IMR-90 (cell line): ENCODE data around the gene RBM44. TPM values are rescaled to one million over a fixed set of nuclear protein-coding genes. Genes with fewer than 3 reads are reported as not detected.

Experiments used
- ATAC-seq: fragments of 200-7000 bp; cut with Tn5 transposase; 2 replicates; pipeline ENCODE4 v1.9.1; 2020; ENCODE audit warnings: low read depth, mild to moderate bottlenecking, moderate library complexity
- BruUV-seq: library from RNA; stranded (reverse); fragments of 400-500 nt; replicated peaks from 2 replicates; lab custom pipeline; 2021; lab: Mats Ljungman, UMichigan
- CTCF ChIA-PET: fragments of 300-600 bp; formaldehyde crosslinking; extraction: SDS; loops from one replicate; lab custom pipeline; 2021; ENCODE audit warnings: antibody characterized with exemption; lab: Yijun Ruan, JAX
- POLR2A ChIA-PET: fragments of 300-600 bp; sonication (Branson Sonifier 250); formaldehyde crosslinking; loops from one replicate; lab custom pipeline; 2022; ENCODE audit warnings: antibody characterized with exemption; ENCODE audit not compliant: unreplicated experiment; lab: Charles Lee
- DNase-seq: peaks from one replicate; pipeline ENCODE4 v3.0.0; 2013
- H2AFZ ChIP-seq: replicated peaks from 2 replicates; pipeline ENCODE3; 2013; ENCODE audit warnings: low read length, mild to moderate bottlenecking; ENCODE audit not compliant: poor library complexity
- H2AK5ac ChIP-seq: 2 replicates; pipeline ENCODE4 v1.6.1; 2013; ENCODE audit warnings: low read depth, low read length, inconsistent platforms
- H2AK9ac ChIP-seq: replicated peaks from 2 replicates; pipeline ENCODE3; 2013; ENCODE audit warnings: mild to moderate bottlenecking, low read depth, low read length, moderate library complexity; ENCODE audit not compliant: poor library complexity
- H2BK120ac ChIP-seq: 2 replicates; pipeline ENCODE4 v1.6.1; 2013; ENCODE audit warnings: low read depth, low read length, inconsistent platforms
- H2BK15ac ChIP-seq: 3 replicates; pipeline ENCODE4 v1.6.1; 2013; ENCODE audit warnings: low read depth, low read length, inconsistent platforms
- H2BK20ac ChIP-seq: 2 replicates; pipeline ENCODE4 v1.6.1; 2013; ENCODE audit warnings: low read depth, mild to moderate bottlenecking, inconsistent platforms, low read length, moderate library complexity
- H2BK5ac ChIP-seq: 2 replicates; pipeline ENCODE4 v1.6.1; 2013; ENCODE audit warnings: mild to moderate bottlenecking, low read depth, low read length, inconsistent platforms; ENCODE audit not compliant: poor library complexity, severe bottlenecking
- H3K14ac ChIP-seq: replicated peaks from 2 replicates; pipeline ENCODE4 v1.6.1; 2013; ENCODE audit warnings: low read depth, low read length, inconsistent platforms
- H3K18ac ChIP-seq: 2 replicates; pipeline ENCODE4 v1.6.1; 2013; ENCODE audit warnings: low read depth, low read length, control low read depth
- H3K23ac ChIP-seq: 2 replicates; pipeline ENCODE4 v1.6.1; 2013; ENCODE audit warnings: low read depth, low read length, inconsistent platforms
- H3K27ac ChIP-seq: 2 replicates; pipeline ENCODE4 v1.5.1; 2013; ENCODE audit warnings: mild to moderate bottlenecking, control low read depth, low read length; ENCODE audit not compliant: insufficient read depth
- H3K27me3 ChIP-seq: 2 replicates; pipeline ENCODE4 v1.6.1; 2013; ENCODE audit warnings: low read length; ENCODE audit not compliant: control insufficient read depth, insufficient read depth
- H3K36me3 ChIP-seq: 2 replicates; pipeline ENCODE4 v1.6.1; 2013; ENCODE audit warnings: low read length, mixed read lengths; ENCODE audit not compliant: control insufficient read depth, insufficient read depth
- H3K4ac ChIP-seq: 2 replicates; pipeline ENCODE4 v1.6.1; 2013; ENCODE audit warnings: low read depth, low read length, inconsistent platforms
- H3K4me1 ChIP-seq: 2 replicates; pipeline ENCODE4 v1.6.1; 2013; ENCODE audit warnings: low read length, mixed read lengths; ENCODE audit not compliant: control insufficient read depth, insufficient read depth
- H3K4me2 ChIP-seq: 2 replicates; pipeline ENCODE4 v1.6.1; 2013; ENCODE audit warnings: low read depth, mild to moderate bottlenecking, control low read depth, low read length, moderate library complexity
- H3K4me3 ChIP-seq: 2 replicates; pipeline ENCODE4 v1.5.1; 2013; ENCODE audit warnings: low read depth, mild to moderate bottlenecking, control low read depth, low read length, moderate library complexity; ENCODE audit not compliant: insufficient read depth
- H3K56ac ChIP-seq: 2 replicates; pipeline ENCODE4 v1.6.1; 2013; ENCODE audit warnings: low read length, inconsistent platforms; ENCODE audit not compliant: insufficient read depth; ENCODE audit errors: extremely low read depth
- H3K79me1 ChIP-seq, 2 experiments: 2 replicates each; pipeline ENCODE4 v1.6.1; 2013; ENCODE audit warnings: low read length in 2 of 2, inconsistent platforms in 1 of 2, low read depth in 1 of 2
- H3K9ac ChIP-seq: 2 replicates; pipeline ENCODE4 v1.6.1; 2013; ENCODE audit warnings: low read depth, low read length, control low read depth
- H3K9me1 ChIP-seq: 2 replicates; pipeline ENCODE4 v1.6.1; 2013; ENCODE audit warnings: low read length, inconsistent platforms; ENCODE audit not compliant: insufficient read depth
- H3K9me3 ChIP-seq: 2 replicates; pipeline ENCODE4 v1.6.1; 2013; ENCODE audit warnings: low read length; ENCODE audit not compliant: control insufficient read depth, insufficient read depth
- H4K20me1 ChIP-seq: 2 replicates; pipeline ENCODE4 v1.6.1; 2013; ENCODE audit warnings: low read length, inconsistent platforms; ENCODE audit not compliant: insufficient read depth
- H4K5ac ChIP-seq: 2 replicates; pipeline ENCODE4 v1.6.1; 2013; ENCODE audit warnings: mild to moderate bottlenecking, low read depth, low read length, control low read depth
- H4K8ac ChIP-seq, 2 experiments: 2 replicates each; pipeline ENCODE4 v1.6.1; 2013; ENCODE audit warnings: low read depth in 2 of 2, low read length in 2 of 2, control low read depth in 1 of 2, inconsistent platforms in 1 of 2
- H4K91ac ChIP-seq: 2 replicates; pipeline ENCODE4 v1.6.1; 2013; ENCODE audit warnings: low read depth, low read length, inconsistent platforms; ENCODE audit not compliant: insufficient read depth
- BHLHE40 ChIP-seq: fragments of 150-350 bp; IDR thresholded peaks from 2 replicates; pipeline ENCODE4 v1.6.1; 2016; ENCODE audit warnings: mild to moderate bottlenecking, low read depth, low read length
- CEBPB ChIP-seq: IDR thresholded peaks from 2 replicates; pipeline ENCODE4 v1.6.1; 2012; ENCODE audit warnings: low read depth, low read length, improper control_type of control experiment
- CHD1 ChIP-seq: IDR thresholded peaks from 2 replicates; pipeline ENCODE4 v1.6.1; 2012; ENCODE audit warnings: low read depth, low read length, improper control_type of control experiment
- FOS ChIP-seq: fragments of 150-350 bp; IDR thresholded peaks from 2 replicates; pipeline ENCODE4 v1.6.1; 2016; ENCODE audit warnings: low read depth, low read length
- MAFK ChIP-seq: IDR thresholded peaks from 2 replicates; pipeline ENCODE4 v1.6.1; 2012; ENCODE audit warnings: low read depth, low read length, improper control_type of control experiment
- MAZ ChIP-seq: IDR thresholded peaks from 2 replicates; pipeline ENCODE4 v1.6.1; 2012; ENCODE audit warnings: low read depth, mild to moderate bottlenecking, low read length, improper control_type of control experiment, moderate library complexity, borderline replicate concordance
- MXI1 ChIP-seq: IDR thresholded peaks from 2 replicates; pipeline ENCODE4 v1.6.1; 2012; ENCODE audit warnings: low read depth, mild to moderate bottlenecking, low read length, moderate library complexity, borderline replicate concordance
- NFE2L2 ChIP-seq: fragments of 150-350 bp; IDR thresholded peaks from 2 replicates; pipeline ENCODE4 v1.6.1; 2016; ENCODE audit warnings: low read depth, mild to moderate bottlenecking, low read length
- POLR2A ChIP-seq: IDR thresholded peaks from 2 replicates; pipeline ENCODE4 v1.6.1; 2012; ENCODE audit warnings: mild to moderate bottlenecking, low read depth, low read length
- RAD21 ChIP-seq: IDR thresholded peaks from 2 replicates; pipeline ENCODE4 v1.6.1; 2012; ENCODE audit warnings: low read length, improper control_type of control experiment
- RCOR1 ChIP-seq: IDR thresholded peaks from 2 replicates; pipeline ENCODE4 v1.6.1; 2012; ENCODE audit warnings: mild to moderate bottlenecking, low read length, improper control_type of control experiment; ENCODE audit not compliant: insufficient replicate concordance
- RFX5 ChIP-seq: IDR thresholded peaks from 2 replicates; pipeline ENCODE4 v1.8.0; 2012; ENCODE audit warnings: low read depth, mild to moderate bottlenecking, low read length, moderate library complexity
- SMC3 ChIP-seq: fragments of 150-350 bp; IDR thresholded peaks from 2 replicates; pipeline ENCODE4 v1.6.1; 2016; ENCODE audit warnings: low read depth, mild to moderate bottlenecking, antibody characterized with exemption, low read length, moderate library complexity
- WGBS, 2 experiments: methylation state at CpG; one replicate each; pipeline versions ENCODE4 v1.1.5 to v1.1.7; 2013; ENCODE audit warnings: missing lambda C conversion rate in 2 of 2; ENCODE audit not compliant: insufficient read length in 1 of 2; ENCODE audit errors: extremely low coverage in 2 of 2; 5-methylcytosine and 5-hydroxymethylcytosine counted together
- dilution Hi-C: fragments of 300-500 bp; cut with HindIII; formaldehyde crosslinking; loops from one replicate; pipeline ENCODE4 v1.14.3; 2018; ENCODE audit warnings: low sequenced_read_pairs; ENCODE audit not compliant: unreplicated experiment
- in situ Hi-C: fragments of 300-500 bp; cut with MboI; formaldehyde crosslinking; loops from 3 replicates; pipeline ENCODE4 v1.14.3; 2019; ENCODE audit warnings: low sequenced_read_pairs, inconsistent platforms, mixed read lengths
- intact Hi-C: fragments of 100-400 bp; cut with micrococcal nuclease; formaldehyde crosslinking; loops from 2 replicates; pipeline ENCODE4 v1.10.0; 2022
- polyA plus RNA-seq, 3 experiments: library from polyadenylated mRNA; depleted of rRNA; stranded (reverse); fragments of >200 nt; gene quantifications; 2 replicates each; pipeline ENCODE4 v1.2.3, GENCODE V29; 2012; ENCODE audit warnings: low replicate concordance in 1 of 3
- total RNA-seq: library from RNA; depleted of rRNA; stranded (reverse); fragments of >200 nt; gene quantifications from 2 replicates; pipeline ENCODE4 v1.2.3, GENCODE V29; 2012
- TF ChIP-seq, protein P1 (sequence below): fragments of 150-350 bp; IDR thresholded peaks from 2 replicates; pipeline ENCODE4 v1.6.1; 2016; ENCODE audit warnings: low read depth, mild to moderate bottlenecking, low read length, moderate library complexity, borderline replicate concordance
- TF ChIP-seq, protein P2 (sequence below): fragments of 150-350 bp; IDR thresholded peaks from 2 replicates; pipeline ENCODE4 v1.6.1; 2017; ENCODE audit warnings: mild to moderate bottlenecking, antibody characterized with exemption, low read length, low read depth
- TF ChIP-seq, protein P3 (sequence below): conservative IDR thresholded peaks from 2 replicates; pipeline ENCODE4 v1.5.1; 2012; ENCODE audit warnings: mild to moderate bottlenecking, low read depth, low read length, improper control_type of control experiment

RBM44 gene
- total and polyA plus RNA-seq, 2 of the 4 experiments (the other 2 are of a cell fraction): 0.14 to 0.18 TPM

DNA sequence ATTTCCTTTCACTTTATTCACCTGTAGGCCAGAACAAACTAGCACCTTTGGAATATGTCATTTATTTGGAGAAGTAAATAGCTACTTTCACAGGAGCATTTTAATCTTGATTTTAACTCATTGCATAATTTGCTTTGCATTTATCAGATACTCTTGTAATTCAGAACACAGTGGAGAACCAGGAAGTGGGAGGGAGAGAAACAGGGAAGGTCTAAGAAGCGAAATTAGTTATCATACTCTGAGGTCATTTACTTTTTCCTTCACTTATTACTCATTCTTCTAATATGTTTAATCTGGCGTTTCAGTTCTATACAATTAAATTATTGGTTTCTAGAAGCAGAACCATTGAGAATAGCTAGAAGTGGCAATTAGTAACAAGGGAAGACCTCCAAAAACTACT, 20.7 kb downstream of the RBM44 start:
- H3K4me3 ChIP-seq: no peak overlapping the region
- no peak overlapping the region for H2AFZ ChIP-seq
- no peak overlapping the region for H2BK5ac ChIP-seq
- H3K36me3 ChIP-seq: no peaks in the 10 kb centered on the region
- H4K91ac ChIP-seq: no peak overlapping the region
- no peak overlapping the region for H4K8ac ChIP-seq
- H3K9ac ChIP-seq: no peak overlapping the region
- H2AK9ac ChIP-seq: no peak overlapping the region
- H2BK15ac ChIP-seq: no peak overlapping the region
- no peaks in the 10 kb centered on the region for H3K4me1 ChIP-seq
- no peaks in the 10 kb centered on the region for H3K9me1 ChIP-seq
- H2BK20ac ChIP-seq: no peak overlapping the region
- DNase-seq (peak; percentile 12), ATAC-seq (no peak)
- in situ Hi-C loops: no loop called here
- H4K20me1 ChIP-seq: no peaks in the 10 kb centered on the region
- no peak overlapping the region for H3K4me2 ChIP-seq
- dilution Hi-C loops: no loop called here
- WGBS, 2 experiments: no CpG with 5 or more reads among the region's 2 CpGs
- ChIA-PET POLR2A (no interaction called here), CTCF (no interaction called here)
- H4K5ac ChIP-seq: no peak overlapping the region
- H2AK5ac ChIP-seq: no peak overlapping the region
- BruUV-seq: no TSS peak
- no peak overlapping the region for H3K4ac ChIP-seq
- H3K14ac ChIP-seq: no peak overlapping the region
- no peak overlapping the region for H3K23ac ChIP-seq
- no peak for TF ChIP-seq POLR2A
- TF ChIP-seq, protein P1, sequence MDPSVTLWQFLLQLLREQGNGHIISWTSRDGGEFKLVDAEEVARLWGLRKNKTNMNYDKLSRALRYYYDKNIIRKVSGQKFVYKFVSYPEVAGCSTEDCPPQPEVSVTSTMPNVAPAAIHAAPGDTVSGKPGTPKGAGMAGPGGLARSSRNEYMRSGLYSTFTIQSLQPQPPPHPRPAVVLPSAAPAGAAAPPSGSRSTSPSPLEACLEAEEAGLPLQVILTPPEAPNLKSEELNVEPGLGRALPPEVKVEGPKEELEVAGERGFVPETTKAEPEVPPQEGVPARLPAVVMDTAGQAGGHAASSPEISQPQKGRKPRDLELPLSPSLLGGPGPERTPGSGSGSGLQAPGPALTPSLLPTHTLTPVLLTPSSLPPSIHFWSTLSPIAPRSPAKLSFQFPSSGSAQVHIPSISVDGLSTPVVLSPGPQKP: no peak
- TF ChIP-seq BHLHE40: no peak
- no peak for TF ChIP-seq RCOR1
- TF ChIP-seq, protein P2, sequence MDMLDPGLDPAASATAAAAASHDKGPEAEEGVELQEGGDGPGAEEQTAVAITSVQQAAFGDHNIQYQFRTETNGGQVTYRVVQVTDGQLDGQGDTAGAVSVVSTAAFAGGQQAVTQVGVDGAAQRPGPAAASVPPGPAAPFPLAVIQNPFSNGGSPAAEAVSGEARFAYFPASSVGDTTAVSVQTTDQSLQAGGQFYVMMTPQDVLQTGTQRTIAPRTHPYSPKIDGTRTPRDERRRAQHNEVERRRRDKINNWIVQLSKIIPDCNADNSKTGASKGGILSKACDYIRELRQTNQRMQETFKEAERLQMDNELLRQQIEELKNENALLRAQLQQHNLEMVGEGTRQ: no peak
- TF ChIP-seq, protein P3, sequence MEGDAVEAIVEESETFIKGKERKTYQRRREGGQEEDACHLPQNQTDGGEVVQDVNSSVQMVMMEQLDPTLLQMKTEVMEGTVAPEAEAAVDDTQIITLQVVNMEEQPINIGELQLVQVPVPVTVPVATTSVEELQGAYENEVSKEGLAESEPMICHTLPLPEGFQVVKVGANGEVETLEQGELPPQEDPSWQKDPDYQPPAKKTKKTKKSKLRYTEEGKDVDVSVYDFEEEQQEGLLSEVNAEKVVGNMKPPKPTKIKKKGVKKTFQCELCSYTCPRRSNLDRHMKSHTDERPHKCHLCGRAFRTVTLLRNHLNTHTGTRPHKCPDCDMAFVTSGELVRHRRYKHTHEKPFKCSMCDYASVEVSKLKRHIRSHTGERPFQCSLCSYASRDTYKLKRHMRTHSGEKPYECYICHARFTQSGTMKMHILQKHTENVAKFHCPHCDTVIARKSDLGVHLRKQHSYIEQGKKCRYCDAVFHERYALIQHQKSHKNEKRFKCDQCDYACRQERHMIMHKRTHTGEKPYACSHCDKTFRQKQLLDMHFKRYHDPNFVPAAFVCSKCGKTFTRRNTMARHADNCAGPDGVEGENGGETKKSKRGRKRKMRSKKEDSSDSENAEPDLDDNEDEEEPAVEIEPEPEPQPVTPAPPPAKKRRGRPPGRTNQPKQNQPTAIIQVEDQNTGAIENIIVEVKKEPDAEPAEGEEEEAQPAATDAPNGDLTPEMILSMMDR: no peak
- no peak for TF ChIP-seq CEBPB
- no peak for TF ChIP-seq MAFK
- no peak for TF ChIP-seq RAD21
- no peak for TF ChIP-seq MXI1
- no peak for TF ChIP-seq MAZ
- no peak for TF ChIP-seq FOS
- no peak for TF ChIP-seq SMC3
- no peak for TF ChIP-seq NFE2L2
- no peak for TF ChIP-seq CHD1
- TF ChIP-seq RFX5: no peak
- no peak overlapping the region for H2BK120ac ChIP-seq
- intact Hi-C loops: no loop called here
- peaks cover 1% of the 10 kb centered on the region; the same call in 1 of the 2 replicates for H3K27me3 ChIP-seq
- no peak overlapping the region for H3K27ac ChIP-seq
- H3K56ac ChIP-seq: no peak overlapping the region
- H3K18ac ChIP-seq: no peak overlapping the region
- H3K9me3 ChIP-seq: no peaks in the 10 kb centered on the region
- H3K79me1 ChIP-seq: no peaks in the 10 kb centered on the region
